ENCODE measurements around the gene SMPDL3B.

The SMPDL3B gene

DNA sequence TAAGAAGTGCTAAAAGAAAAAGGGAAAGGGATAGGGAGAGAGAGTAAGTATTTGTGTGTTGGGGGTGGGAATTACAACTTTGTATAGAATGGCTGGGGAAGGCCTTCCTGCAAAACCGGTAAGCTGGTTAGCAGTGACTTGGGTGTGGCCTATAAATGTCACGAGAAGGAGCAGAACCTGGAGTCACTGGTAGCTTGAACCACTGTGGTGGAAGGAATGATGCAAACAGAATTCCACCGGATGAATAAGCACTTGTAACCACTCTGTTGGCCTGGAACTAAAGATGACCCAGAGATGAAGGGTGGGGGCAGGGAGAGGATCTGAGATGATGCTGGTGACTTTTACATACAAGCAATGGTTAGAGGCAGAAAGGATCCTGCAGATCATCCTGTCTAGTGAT lies 33.9 kb downstream of the SMPDL3B start:
- peaks cover 17 to 35% of the 10 kb centered on the region in 2 donors for H3K36me3 Mint-ChIP-seq
- no peak for DNase-seq

DNA sequence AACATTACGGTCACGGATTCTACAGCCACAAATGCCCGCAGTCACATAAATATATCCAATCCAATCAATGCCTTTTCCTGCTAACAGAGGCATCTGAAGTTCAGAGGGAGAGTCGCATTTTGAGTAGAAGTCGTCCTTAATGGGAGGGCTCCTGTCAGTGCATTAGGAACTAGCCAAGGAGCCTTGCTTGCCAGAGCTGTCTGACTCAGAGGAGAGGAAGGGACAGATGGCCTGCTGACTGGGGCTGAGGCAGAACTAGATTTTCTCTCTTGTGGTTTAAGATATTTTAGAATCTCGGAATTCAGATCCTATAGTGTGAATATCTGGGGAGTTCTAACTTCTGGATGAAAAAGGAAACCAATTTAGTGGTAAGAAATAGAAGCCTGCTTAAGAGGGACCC lies 35.6 kb downstream of the SMPDL3B start:
- H3K36me3 Mint-ChIP-seq, result peaks cover 15 to 35% of the 10 kb centered on the region in 2 donors

More for the DNA sequence above, 33.9 kb downstream of the SMPDL3B start:
- Mint-ChIP-seq H3K27me3 (no peaks in the 10 kb centered on the region), H3K4me3 (no peak overlapping the region), H3K4me1 (peaks cover 4 to 8% of the 10 kb centered on the region in 2 donors), H3K27ac (no peak overlapping the region), H3K9me3 (no peaks in the 10 kb centered on the region)
- no peak for ATAC-seq (replicated peaks)

DNA sequence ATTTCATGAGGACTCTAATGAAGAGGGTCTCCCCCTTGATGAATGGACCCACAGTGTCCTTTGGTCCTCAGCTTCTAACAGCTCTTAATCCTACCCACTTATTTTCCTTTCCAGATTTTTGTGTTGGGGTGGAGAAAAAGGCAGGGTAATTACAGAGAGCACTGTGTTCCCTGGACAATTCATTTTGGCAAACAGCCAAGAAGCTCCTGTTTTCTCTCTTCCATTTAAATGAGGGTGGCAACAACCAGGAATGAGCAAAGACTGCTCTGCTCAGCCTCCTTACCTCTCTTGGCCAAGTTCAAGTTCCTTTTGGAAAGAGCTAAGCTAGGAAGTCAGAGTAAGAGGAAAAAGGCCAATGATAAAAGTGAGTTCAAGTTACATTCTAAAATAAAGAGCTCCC lies 36.9 kb downstream of the SMPDL3B start:
- peaks cover 11 to 29% of the 10 kb centered on the region in 2 donors for H3K36me3 Mint-ChIP-seq
- H3K9me3 Mint-ChIP-seq, result no peaks in the 10 kb centered on the region
- DNase-seq (no peak), ATAC-seq (replicated peaks) (no peak)
- H3K27ac Mint-ChIP-seq, result peak overlapping the region; percentile 42
- H3K27me3 Mint-ChIP-seq, result no peaks in the 10 kb centered on the region
- H3K4me3 Mint-ChIP-seq, result no peak overlapping the region
- H3K4me1 Mint-ChIP-seq, result peaks cover 4 to 8% of the 10 kb centered on the region in 2 donors

More for the DNA sequence above, 35.6 kb downstream of the SMPDL3B start:
- no peak overlapping the region for H3K4me3 Mint-ChIP-seq
- DNase-seq (no peak), ATAC-seq (replicated peaks) (no peak)
- peak overlapping the region; percentile 28 for H3K27ac Mint-ChIP-seq
- H3K4me1 Mint-ChIP-seq, result peaks cover 4 to 8% of the 10 kb centered on the region in 2 donors
- H3K27me3 Mint-ChIP-seq, result no peaks in the 10 kb centered on the region
- H3K9me3 Mint-ChIP-seq, result no peaks in the 10 kb centered on the region

DNA sequence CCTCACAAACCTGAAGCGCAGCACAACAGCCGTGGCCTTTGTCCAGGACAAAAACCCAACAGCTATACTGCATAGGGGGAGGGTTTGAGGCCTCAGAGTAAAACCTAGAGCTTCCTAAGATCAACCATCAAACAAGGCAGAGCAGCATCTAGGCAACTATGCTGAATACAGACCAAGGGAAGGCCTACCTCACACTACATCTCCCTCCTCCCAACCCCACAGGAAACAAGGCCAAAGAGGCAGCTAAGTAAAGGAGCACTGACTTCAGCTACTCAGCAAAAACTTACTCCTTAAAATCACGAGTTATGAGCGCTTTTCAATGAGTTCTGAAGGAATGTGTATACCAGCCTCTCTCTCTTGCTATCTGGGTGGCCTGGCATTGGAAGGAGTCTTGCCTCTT lies 37.3 kb downstream of the SMPDL3B start:
- Mint-ChIP-seq H3K36me3 (peaks cover 9 to 30% of the 10 kb centered on the region in 2 donors), H3K9me3 (no peaks in the 10 kb centered on the region), H3K4me1 (peaks cover 4 to 8% of the 10 kb centered on the region in 2 donors), H3K27ac (no peak overlapping the region), H3K4me3 (no peak overlapping the region), H3K27me3 (no peaks in the 10 kb centered on the region)
- no peak for DNase-seq
- ATAC-seq (replicated peaks), result no peak

DNA sequence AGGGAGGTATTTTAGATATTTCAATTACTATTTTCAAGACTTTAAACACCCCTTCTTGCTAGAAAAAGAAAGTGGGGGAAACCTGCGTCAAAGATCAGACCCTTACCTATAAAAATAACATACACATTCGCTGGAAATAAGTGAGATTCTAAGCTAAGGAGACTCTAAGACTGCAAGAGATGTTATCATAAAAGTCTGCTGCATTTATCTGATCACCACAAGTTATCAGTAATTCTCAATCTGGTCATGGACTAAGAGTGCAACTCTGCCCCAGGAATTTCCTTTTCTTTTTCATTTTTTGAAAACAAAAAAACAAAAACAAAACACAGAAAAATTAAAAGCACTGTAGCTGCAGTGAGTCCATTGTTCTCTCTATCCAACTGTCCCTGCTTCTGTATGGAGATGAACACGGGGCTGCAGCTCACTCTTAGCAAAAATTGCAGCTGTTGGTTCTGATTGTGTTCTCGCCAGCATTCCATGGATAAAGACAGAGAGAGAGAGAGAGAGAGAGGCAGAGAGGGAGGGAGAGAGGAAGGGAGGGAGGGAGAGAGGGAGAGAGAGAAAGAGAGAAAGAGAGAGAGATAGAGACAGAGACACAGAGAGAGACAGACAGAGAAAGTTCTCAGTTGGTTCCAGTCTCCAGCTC lies 39.1 kb downstream of the SMPDL3B start:
- H3K4me1 Mint-ChIP-seq, result peaks cover 4 to 8% of the 10 kb centered on the region in 2 donors
- no peaks in the 10 kb centered on the region for H3K27me3 Mint-ChIP-seq
- H3K27ac Mint-ChIP-seq, result peak overlapping the region; percentile 14
- DNase-seq, result no peak
- ATAC-seq (replicated peaks), result no peak
- peaks cover 7 to 31% of the 10 kb centered on the region in 2 donors for H3K36me3 Mint-ChIP-seq
- no peaks in the 10 kb centered on the region for H3K9me3 Mint-ChIP-seq
- no peak overlapping the region for H3K4me3 Mint-ChIP-seq

DNA sequence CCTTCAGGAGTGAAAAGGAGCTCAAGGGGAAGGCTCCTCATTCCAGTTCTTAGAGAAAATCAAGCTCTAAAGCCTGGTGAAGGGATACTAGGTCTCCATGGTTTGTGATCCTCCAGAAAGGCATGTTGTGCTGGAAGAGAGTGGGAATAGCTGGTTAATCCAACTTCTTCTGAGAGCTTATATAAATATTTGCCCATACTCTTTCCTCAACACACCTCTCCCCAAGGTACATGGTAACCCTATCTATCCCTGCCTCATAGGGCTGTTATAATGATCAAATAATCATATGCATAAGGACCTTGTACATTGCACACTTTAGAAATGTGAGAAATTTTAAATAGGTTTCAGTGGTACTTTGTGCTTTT lies 39.6 kb downstream of the SMPDL3B start:
- Mint-ChIP-seq H3K27me3 (no peaks in the 10 kb centered on the region), H3K4me3 (no peak overlapping the region), H3K9me3 (no peaks in the 10 kb centered on the region), H3K4me1 (peaks cover 3 to 4% of the 10 kb centered on the region in 2 donors), H3K27ac (peak overlapping the region; percentile 14), H3K36me3 (peaks cover 7 to 31% of the 10 kb centered on the region in 2 donors)
- DNase-seq, result no peak
- ATAC-seq (replicated peaks), result no peak

DNA sequence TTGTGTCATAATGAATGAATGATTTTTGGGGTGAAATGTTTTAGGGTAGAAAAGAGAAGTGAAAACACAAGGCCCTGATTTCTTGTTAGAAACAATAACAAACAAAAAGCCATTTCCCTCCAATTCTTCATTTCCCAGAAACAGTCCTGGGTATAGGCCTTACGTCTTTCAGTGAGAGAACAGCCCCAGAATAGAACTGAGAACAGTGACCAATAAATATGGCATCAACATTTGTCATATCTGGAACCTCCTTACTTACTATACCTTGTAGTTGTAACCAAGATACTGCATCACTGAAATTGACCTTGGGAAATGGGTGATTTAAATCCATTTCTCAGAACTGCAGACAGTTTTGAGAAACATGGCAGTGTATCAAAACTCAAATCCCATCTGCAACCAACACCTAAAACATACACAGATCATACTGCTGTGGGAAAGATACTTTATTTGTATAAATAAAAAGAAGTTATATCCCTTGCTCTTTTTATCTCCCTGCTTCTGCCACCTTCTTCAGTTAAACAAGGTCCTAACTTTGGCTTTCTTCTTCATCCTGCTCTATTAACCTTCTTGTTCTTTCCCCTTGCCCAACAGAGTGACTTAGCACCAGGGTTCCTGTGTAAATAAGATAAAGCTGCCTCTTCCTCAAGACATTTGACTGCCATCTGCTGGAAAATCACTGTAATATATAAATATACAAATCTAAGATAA lies 44.5 kb downstream of the SMPDL3B start:
- H3K27me3 Mint-ChIP-seq, result no peaks in the 10 kb centered on the region

DNA sequence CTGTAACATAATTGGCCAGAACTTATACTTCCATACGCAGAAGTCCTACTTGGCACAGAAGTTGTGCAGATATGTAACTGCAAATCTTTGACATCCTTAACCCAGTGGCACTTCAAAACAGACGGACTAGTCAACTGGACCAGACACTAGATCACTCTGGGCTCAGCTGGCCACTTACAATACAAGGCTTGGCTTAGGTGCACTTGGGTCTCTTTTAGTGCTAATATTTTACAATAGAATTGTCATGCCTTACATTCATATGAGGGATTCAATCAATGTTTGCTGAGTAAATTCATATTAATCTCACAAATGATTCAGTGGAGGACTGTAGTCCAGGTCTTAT lies 45.0 kb downstream of the SMPDL3B start:
- H3K4me3 Mint-ChIP-seq, result no peak overlapping the region
- peaks cover 2 to 6% of the 10 kb centered on the region in 2 donors for H3K4me1 Mint-ChIP-seq
- no peaks in the 10 kb centered on the region for H3K9me3 Mint-ChIP-seq
- H3K27ac Mint-ChIP-seq, result no peak overlapping the region
- ATAC-seq (replicated peaks) (no peak), DNase-seq (no peak)
- H3K27me3 Mint-ChIP-seq, result no peaks in the 10 kb centered on the region
- H3K36me3 Mint-ChIP-seq, result peaks cover 5 to 11% of the 10 kb centered on the region in 2 donors

More for the DNA sequence above, 44.5 kb downstream of the SMPDL3B start:
- Mint-ChIP-seq H3K4me1 (peaks cover 2 to 6% of the 10 kb centered on the region in 2 donors), H3K4me3 (no peak overlapping the region), H3K36me3 (peaks cover 5 to 11% of the 10 kb centered on the region in 2 donors), H3K9me3 (no peaks in the 10 kb centered on the region), H3K27ac (no peak overlapping the region)
- DNase-seq (no peak), ATAC-seq (replicated peaks) (peak; percentile 57 to 73)

DNA sequence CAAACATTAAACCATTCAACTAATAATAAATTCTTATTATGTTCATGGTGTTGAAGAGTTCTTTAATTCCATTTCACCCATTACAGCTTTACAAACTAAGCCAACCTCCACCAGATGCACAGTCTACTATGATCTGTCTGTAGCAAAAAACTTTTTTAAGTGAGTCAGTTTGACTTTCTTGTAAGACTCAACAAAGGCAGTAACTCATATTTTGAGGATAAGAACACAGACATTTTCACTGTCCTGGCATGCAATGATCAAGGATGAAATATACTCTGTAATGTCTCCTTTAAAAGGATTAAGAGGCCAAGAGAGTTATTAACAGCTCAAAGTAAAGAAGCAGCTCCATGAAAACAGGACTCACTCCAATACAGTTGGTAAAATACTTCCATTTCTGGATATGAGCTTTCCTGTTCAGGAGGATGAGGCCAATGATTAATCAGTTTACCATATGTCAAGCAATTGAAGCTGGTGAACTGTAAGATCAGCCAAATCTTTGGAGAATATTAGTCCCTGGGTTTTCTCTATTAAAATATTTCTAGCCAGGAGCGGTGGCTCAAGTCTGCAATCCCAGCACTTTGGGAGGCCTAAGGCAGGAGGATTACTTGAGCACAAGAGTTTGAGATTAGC lies 45.5 kb downstream of the SMPDL3B start:
- no peak overlapping the region for H3K4me3 Mint-ChIP-seq
- no peak overlapping the region for H3K27ac Mint-ChIP-seq
- H3K27me3 Mint-ChIP-seq, result no peaks in the 10 kb centered on the region
- H3K4me1 Mint-ChIP-seq, result peaks cover 2 to 6% of the 10 kb centered on the region in 2 donors
- peaks cover 6 to 13% of the 10 kb centered on the region in 2 donors for H3K36me3 Mint-ChIP-seq
- ATAC-seq (replicated peaks), result no peak
- H3K9me3 Mint-ChIP-seq, result no peaks in the 10 kb centered on the region
- no peak for DNase-seq

DNA sequence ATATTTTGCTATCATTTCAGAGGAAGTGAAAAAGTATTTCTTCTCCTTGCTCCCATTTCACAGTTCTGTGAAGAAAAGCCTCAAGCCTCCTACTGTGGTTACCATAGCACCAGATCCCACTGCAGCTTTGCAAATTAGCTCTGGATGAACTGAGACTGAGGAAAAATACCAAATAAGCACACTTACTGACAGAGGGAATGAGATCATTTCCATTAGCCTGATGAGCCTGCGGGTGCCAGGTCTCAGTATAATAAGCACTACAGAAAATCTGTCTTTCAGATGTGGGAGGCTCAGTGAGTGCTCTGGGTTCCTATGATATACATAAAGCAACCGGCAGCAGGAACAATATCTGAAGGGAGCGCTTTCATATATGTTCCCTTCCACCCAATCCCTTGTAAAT lies 46.3 kb downstream of the SMPDL3B start:
- DNase-seq (no peak), ATAC-seq (replicated peaks) (no peak)
- Mint-ChIP-seq H3K4me1 (peaks cover 2 to 6% of the 10 kb centered on the region in 2 donors), H3K27ac (no peak overlapping the region), H3K9me3 (no peaks in the 10 kb centered on the region), H3K36me3 (peaks cover 9 to 16% of the 10 kb centered on the region in 2 donors), H3K27me3 (no peaks in the 10 kb centered on the region), H3K4me3 (no peak overlapping the region)

DNA sequence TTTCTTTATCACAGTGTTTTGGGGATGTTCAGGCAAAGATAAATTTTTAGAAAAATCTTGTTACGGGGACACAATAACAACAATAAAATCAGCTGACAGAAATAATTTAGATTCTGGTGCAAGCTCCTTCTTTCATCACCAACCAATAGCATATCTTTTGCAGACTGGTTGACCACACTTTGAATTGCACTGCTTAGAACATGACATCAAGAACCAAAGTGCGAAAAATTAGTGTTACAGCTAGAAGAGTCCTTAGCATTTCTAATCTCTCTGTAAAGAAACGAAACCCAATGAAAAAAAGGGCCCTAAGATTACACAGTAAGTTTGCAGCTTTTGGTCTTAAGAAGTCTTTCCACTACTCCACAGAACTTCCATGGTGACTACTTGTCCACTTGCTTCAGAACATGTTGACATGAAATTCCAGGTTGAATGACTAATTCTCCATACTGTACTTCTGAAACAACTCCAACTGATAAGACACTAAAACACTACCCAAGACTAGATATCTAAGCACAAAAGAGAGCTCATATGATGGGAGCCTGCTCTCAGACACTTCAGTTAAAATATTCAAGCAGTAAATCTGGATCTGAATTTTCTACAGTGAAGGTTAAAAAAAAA lies 56.2 kb downstream of the SMPDL3B start:
- Mint-ChIP-seq H3K27ac (no peak overlapping the region), H3K9me3 (no peaks in the 10 kb centered on the region), H3K4me3 (no peak overlapping the region), H3K4me1 (peaks cover 0 to 1% of the 10 kb centered on the region in 2 donors), H3K36me3 (peaks cover 27 to 49% of the 10 kb centered on the region in 2 donors), H3K27me3 (no peaks in the 10 kb centered on the region)
- ATAC-seq (replicated peaks) (no peak), DNase-seq (no peak)

DNA sequence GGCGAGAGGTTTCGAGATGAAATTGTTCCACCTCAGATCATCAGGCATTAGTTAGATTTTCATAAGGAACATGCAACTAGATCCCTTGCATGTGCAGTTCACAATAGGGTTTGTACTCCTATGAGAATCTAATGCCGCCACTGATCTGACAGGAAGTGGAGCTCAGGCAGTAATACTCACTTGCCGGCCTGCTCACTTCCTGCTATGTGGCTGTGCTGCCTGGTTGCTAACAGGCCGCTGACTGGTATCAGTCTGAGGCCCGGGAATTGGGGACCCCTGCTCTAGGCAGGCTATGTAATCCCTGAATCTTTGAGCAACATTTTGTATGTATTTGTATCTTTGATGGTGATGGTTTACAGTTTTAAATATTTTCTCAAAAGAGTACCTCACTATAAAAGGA lies 57.5 kb downstream of the SMPDL3B start:
- peaks cover 0 to 1% of the 10 kb centered on the region in 2 donors for H3K4me1 Mint-ChIP-seq
- DNase-seq, result no peak

DNA sequence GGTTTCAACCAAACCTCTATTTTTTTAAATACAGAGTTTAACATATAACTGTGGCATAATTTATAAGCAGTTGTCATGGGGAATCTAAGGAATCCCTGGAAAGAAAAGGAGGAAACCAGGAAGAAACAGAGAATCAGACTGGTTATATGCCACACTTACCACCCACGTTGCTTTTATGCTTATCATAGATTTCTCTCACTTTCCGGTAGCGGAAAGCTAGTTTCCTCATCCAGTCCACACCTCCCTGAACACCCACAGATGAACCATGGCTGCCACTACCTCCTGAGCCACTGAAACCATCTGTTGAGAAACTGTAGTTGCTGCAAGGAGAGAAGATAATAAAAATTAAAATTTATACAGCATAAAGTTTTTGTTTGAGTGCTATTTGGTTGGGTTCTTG lies 58.4 kb downstream of the SMPDL3B start:
- DNase-seq, result no peak
- Mint-ChIP-seq H3K27me3 (no peaks in the 10 kb centered on the region), H3K4me3 (no peak overlapping the region), H3K9me3 (no peaks in the 10 kb centered on the region), H3K4me1 (peaks cover 0 to 1% of the 10 kb centered on the region in 2 donors), H3K27ac (no peak overlapping the region), H3K36me3 (peaks cover 32 to 54% of the 10 kb centered on the region in 2 donors)
- ATAC-seq (replicated peaks), result no peak

More for the DNA sequence above, 57.5 kb downstream of the SMPDL3B start:
- peak; percentile 41 to 67 for ATAC-seq (replicated peaks)
- no peaks in the 10 kb centered on the region for H3K9me3 Mint-ChIP-seq
- H3K27me3 Mint-ChIP-seq, result no peaks in the 10 kb centered on the region
- peaks cover 25 to 50% of the 10 kb centered on the region in 2 donors for H3K36me3 Mint-ChIP-seq
- H3K4me3 Mint-ChIP-seq, result no peak overlapping the region
- no peak overlapping the region for H3K27ac Mint-ChIP-seq

DNA sequence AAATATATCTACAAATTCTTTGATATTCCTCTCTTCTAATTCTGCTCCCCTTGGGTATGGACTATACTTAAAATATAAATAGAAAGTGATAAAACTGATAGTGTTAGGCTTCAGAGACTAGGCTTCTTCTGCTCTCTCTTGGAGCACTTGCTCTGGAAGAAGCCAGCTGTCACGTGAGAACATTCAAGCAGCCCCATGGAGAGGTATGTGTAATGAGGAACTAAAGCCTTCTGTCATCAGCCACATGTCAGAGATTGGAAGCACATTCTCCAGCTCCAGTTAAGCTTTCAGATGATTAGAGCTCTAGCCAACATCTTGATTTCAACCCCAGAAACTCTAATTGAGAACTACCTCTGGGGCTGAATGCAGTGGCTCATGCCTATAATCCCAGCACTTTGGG lies 59.3 kb downstream of the SMPDL3B start:
- Mint-ChIP-seq H3K4me1 (peaks cover 0 to 1% of the 10 kb centered on the region in 2 donors), H3K27me3 (no peaks in the 10 kb centered on the region), H3K36me3 (peaks cover 32 to 49% of the 10 kb centered on the region in 2 donors), H3K4me3 (no peak overlapping the region), H3K9me3 (no peaks in the 10 kb centered on the region), H3K27ac (peak overlapping the region; percentile 81)
- DNase-seq (no peak), ATAC-seq (replicated peaks) (no peak)
